ENCODE results near the gene FUCA1.

DNA sequence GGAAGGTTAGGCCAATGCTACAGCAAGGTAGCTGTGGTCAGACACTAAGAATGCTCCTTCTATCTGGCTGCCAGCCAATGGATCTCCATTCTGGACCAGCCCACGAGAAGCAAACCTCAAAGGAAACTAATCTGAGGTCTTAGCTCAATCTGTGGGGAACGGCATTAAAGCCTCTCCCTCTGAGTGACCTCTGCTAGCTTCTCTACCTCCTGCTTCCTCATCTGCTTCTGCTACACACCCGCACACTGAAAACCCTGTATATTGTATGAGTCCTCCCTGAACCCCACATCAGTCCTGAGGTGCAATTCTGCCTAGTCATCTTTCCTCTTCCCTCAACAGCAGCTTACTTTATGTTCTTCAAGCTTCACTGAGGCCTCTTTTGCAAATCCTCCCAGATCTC lies 60.6 kb downstream of the FUCA1 start:
- TF ChIP-seq, protein P1, sequence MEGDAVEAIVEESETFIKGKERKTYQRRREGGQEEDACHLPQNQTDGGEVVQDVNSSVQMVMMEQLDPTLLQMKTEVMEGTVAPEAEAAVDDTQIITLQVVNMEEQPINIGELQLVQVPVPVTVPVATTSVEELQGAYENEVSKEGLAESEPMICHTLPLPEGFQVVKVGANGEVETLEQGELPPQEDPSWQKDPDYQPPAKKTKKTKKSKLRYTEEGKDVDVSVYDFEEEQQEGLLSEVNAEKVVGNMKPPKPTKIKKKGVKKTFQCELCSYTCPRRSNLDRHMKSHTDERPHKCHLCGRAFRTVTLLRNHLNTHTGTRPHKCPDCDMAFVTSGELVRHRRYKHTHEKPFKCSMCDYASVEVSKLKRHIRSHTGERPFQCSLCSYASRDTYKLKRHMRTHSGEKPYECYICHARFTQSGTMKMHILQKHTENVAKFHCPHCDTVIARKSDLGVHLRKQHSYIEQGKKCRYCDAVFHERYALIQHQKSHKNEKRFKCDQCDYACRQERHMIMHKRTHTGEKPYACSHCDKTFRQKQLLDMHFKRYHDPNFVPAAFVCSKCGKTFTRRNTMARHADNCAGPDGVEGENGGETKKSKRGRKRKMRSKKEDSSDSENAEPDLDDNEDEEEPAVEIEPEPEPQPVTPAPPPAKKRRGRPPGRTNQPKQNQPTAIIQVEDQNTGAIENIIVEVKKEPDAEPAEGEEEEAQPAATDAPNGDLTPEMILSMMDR (IDR thresholded peaks at IDR 0.05; ENCODE audit: extremely low read depth in 1 of 2, insufficient read depth in 1 of 2, low read depth in 1 of 2, low read length in 2 of 2) = no peak
- no peak for TF ChIP-seq POLR2A (IDR thresholded peaks at IDR 0.05; ENCODE audit: low read depth, low read length)
